H1 (cell line): Measurements from ENCODE around the gene RILPL2. TPM values are rescaled to one million over a fixed set of nuclear protein-coding genes. Genes with fewer than 3 reads are reported as not detected.

Experiments used
- TAF1 ChIP-seq: IDR thresholded peaks from 2 replicates; pipeline ENCODE4 v1.6.1; 2011; ENCODE audit warnings: mild to moderate bottlenecking, low read depth, low read length
- polyA plus RNA-seq, 7 experiments: library from polyadenylated mRNA; depleted of rRNA in 3 of 7; stranded (reverse) in 5 of 7; unstranded in 2 of 7; fragments of >200 nt in 5 of 7; fragments of 200-250 nt in 2 of 7; gene quantifications; 1 replicate in 5 of 7; 2 replicates in 1 of 7; 4 replicates in 1 of 7; pipeline versions ENCODE4 v1.2.1 to v1.2.3, GENCODE V29; 2011 to 2013; ENCODE audit warnings: missing spikeins in 2 of 7, mixed read lengths in 2 of 7
- total RNA-seq: library from RNA; stranded (reverse); fragmentation: NEBNext Ultra II Directional; extraction: Animal tissue kit (Norgen Biotek cat#: 25700); gene quantifications from 2 replicates; pipeline ENCODE4 v1.2.1, GENCODE V29; 2021

Gene RILPL2
- total and polyA plus RNA-seq, 2 of the 8 experiments (the other 6 are each of a cell fraction or from before 2014, with no cell fraction given) = 0.77 to 1.4 TPM

- TF ChIP-seq TAF1 = no peak
- TF ChIP-seq, all 59 proteins: peak for 0
Measured at GRCh38 chr12:123485756-123486155, 49.3 kb upstream of the RILPL2 start (continued).
